GM12892 (cell line): ENCODE results near the gene PRLR. TPM values are rescaled to one million over a fixed set of nuclear protein-coding genes. Genes with fewer than 3 reads are reported as not detected.

Source experiments
- DNase-seq: peaks from one replicate; pipeline ENCODE4 v3.0.0; 2011; ENCODE audit not compliant: insufficient read length
- FAIRE-seq: peaks from 2 replicates; lab custom pipeline; 2011; peaks lifted over from hg19 to GRCh38; lab: Jason Lieb, UNC
- POLR2A ChIP-seq: IDR thresholded peaks from 2 replicates; pipeline ENCODE4 v1.6.1; 2011; ENCODE audit warnings: low read depth, low read length, control low read depth
- POLR2AphosphoS5 ChIP-seq: IDR thresholded peaks from 2 replicates; pipeline ENCODE4 v1.6.1; 2011; ENCODE audit warnings: low read depth, low read length, control low read depth
- TAF1 ChIP-seq: IDR thresholded peaks from 2 replicates; pipeline ENCODE4 v1.6.1; 2011; ENCODE audit warnings: low read depth, mild to moderate bottlenecking, control low read depth, low read length, borderline replicate concordance
- polyA plus RNA-seq: library from polyadenylated mRNA; unstranded; fragments of >200 nt; gene quantifications from one replicate; pipeline ENCODE4 v1.2.1, GENCODE V29; 2012; ENCODE audit warnings: missing spikeins, inconsistent platforms; ENCODE audit not compliant: missing spikeins

The PRLR gene
- not detected for polyA plus RNA-seq

DNA sequence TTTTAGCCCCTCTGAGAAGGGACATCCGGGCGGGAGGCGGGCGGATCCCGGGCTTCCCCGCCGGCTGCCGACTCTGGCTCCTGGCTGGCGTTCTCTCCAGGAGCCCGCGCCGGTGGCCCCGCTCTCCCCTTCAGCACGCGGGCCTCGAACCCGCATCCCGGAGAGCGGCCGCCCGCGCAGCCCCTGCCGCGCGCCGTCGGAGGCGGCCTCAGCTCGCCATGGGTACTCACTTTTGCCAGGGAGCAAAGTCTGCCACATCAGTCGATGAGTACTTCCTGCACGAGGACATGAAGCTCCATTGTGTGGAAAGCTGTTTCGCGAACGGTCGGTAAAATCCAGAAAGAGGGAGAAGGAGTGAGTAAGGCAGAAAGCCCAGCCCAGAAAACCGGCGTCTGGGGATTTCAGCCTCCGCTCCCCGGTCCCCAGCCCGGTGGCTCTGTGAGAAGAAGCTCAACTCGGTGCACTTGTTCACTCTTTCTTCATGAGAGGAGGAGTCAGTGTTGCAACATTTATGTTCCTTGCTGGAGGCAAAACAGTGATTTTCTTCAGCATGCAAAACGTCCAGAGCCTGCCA is at the start of gene PRLR:
TSS of gene PRLR (minus strand) at position 450 of the 574 bp plus-strand sequence. CDS start 140,867 bp downstream, outside the sequence.
- FAIRE-seq (peak; percentile 54), DNase-seq (no peak)
- TF ChIP-seq TAF1 (no peak), POLR2AphosphoS5 (no peak), POLR2A (no peak)

- DNase-seq (no peak), FAIRE-seq (no peak)
- TF ChIP-seq TAF1 (no peak), POLR2A (no peak), POLR2AphosphoS5 (no peak)
These were observed 44.7 kb upstream of the PRLR start for GRCh38 chr5:35274839-35275509.

DNA sequence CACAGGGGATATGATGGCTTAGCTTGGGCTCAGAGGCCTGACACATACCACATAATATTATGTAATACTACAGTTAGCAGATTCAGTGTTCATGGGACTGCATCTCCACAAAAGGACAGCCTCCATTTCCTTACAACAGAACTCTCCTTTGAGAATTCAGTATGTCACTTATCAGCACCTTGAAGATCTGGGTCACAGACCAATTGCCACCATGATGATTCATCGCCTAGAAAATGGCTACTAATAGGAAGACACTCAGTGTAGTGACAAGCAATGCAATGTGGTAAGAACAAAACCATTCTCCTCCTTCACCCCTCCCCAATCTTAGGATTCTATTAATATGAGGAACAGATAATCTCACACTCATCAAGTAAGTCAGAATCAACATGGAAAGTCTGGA is 38.7 kb upstream of the PRLR start:
- DNase-seq (no peak), FAIRE-seq (no peak)
- TF ChIP-seq TAF1 (no peak), POLR2A (no peak), POLR2AphosphoS5 (no peak)

DNA sequence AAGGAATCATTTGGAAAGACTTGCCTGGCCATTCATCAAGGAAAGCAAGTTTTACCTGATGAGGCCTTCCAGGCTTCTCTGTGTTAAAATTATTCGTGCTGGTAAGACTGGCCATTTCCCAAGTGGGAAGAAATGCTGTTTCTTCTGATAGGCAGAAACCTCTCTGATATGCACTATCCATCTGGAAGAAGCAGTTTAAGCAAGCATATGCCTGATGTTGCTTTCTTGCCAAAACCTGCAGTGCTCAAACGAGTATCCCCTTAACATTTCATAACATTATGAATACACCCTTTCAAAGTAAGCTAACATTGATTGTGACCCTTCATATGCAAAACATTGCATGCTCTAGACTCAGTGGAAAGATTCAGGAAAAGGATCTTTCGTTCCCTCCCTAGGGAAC is 36.0 kb upstream of the PRLR start:
- TF ChIP-seq POLR2A (no peak), TAF1 (no peak)
- FAIRE-seq (no peak), DNase-seq (no peak)

DNA sequence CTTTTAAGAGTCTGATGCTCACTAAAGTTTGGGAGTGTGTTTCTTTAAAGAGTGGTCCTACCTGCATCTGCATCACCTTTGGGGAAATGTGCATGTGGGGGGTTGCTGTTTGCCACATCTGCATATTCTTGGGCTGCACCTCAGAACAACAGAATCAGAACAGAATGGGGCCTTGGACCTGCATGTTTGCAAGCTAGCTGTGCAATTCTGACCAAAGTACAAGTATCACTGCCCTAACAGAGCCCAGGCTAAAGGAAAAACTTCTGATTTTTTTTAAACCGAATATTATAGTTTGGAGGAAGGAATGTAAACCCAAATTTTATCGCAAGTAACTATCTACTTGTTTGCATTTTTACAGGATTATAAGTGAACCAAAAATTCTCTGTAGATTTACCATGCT is 34.2 kb upstream of the PRLR start:
- DNase-seq: no peak
- TF ChIP-seq TAF1 (no peak), POLR2AphosphoS5 (no peak), POLR2A (no peak)
- no peak for FAIRE-seq

DNA sequence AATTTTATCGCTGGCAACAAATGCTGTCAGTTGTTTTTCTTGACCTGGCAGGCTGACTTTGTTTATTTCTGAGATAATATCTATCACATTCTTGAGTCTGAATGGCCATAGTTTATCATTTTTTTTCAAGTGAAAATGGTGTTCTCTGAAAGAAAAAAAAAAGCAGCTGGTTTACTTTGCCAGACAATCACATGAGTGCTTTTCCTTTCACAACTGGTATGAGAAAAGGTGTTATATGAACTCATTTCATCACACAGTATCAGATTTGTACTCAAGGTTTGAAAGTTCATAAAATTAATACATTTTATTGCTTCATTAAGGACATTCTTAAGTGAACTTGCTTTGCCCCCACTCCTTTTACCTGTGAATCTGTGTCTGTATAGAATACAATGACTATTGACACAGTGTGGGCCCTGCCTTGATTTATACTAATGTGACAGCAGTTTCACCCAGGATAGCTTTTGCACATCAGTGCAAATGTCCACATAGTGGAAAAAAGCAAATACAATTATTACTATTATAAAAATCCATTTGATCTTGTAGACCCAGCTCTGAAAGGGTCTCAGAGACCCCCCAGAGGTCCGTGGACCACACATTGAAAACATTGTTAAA is 33.1 kb upstream of the PRLR start:
- DNase-seq: no peak
- no peak for TF ChIP-seq POLR2AphosphoS5
- TF ChIP-seq POLR2A: no peak
- no peak for TF ChIP-seq TAF1
- FAIRE-seq: no peak

- FAIRE-seq: no peak
- no peak for TF ChIP-seq TAF1
- no peak for TF ChIP-seq POLR2A
- no peak for TF ChIP-seq POLR2AphosphoS5
- DNase-seq: no peak
These were observed 23.3 kb upstream of the PRLR start for GRCh38 chr5:35253582-35253981.

DNA sequence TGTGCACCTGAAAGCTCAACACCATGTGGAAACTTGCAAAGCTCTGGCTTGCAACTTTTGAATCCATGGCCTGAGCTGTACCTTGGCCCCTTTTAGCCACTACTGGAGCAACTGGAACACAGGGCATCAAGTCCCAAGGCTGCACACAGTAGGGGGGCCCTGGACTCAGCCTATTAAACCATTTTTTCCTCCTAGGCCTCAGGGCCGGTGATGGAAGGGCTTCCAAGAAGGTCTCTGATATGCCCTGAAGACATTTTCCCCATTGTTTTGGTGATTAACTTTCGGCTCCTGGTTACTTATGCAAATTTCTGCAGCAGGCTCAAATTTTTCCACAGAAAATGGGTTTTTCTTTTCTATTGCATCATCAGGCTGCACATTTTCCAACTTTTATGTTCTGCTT is 22.7 kb upstream of the PRLR start:
- no peak for DNase-seq
- no peak for FAIRE-seq
- TF ChIP-seq TAF1 (no peak), POLR2AphosphoS5 (no peak), POLR2A (no peak)

GRCh38 chr5:35248843-35249780 is 18.8 kb upstream of the PRLR start:
- DNase-seq (no peak), FAIRE-seq (no peak)
- TF ChIP-seq POLR2A (no peak), POLR2AphosphoS5 (no peak), TAF1 (no peak)

DNA sequence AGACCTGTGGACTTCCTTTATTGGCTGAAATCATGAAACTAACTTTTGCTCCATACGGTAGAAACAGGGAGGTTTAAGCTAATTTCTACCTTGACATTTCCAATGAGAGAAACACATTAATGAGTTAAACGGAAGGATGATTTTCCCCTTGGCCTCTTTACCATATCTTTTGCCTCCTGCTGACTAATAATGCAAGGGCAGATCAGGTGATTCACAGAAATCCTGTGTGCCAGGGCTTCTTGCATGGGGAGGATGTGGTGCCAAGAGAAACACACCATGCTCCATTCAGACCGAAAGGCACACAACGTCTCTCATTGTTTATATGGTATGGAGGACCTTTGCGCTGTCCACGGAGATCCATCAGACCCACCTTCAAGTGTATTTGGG is 17.4 kb upstream of the PRLR start:
- DNase-seq: no peak
- TF ChIP-seq POLR2A: no peak
- FAIRE-seq: no peak

DNA sequence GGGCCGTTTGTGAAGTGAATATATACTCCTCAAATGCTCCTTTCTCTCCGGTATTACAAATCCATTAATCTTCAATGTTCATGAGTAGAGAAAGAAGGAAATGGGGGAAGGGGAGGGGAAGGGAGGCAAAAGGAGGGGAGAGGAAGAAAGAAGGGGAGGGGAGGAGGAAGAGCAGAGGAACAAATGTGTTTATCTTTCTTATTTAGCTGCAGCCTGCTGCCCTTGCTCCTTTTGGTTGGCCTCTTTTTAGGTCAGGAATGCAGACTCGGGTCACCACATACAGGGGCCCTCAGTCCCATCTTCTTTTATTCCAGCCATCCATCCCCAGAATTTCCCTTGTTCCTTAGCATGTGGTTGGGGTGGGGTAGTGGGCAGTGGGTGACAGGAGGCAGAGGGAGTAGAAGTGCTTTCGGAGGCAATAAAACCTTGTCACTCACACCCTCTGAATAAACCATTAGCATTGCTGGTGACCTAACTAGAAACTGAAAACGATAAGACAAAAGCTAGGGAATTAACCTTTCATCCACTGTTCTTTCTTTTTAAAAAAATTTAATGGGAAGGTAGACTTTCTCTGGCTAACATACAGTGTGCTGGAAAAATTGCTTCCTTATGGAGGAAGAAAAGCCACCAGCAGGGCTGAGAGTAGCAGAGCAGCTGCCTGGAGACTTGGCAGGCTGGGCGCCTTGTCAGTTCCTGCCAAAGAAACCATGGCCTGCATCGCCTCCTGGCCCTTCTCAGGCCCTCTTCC is 16.8 kb upstream of the PRLR start:
- no peak for TF ChIP-seq POLR2A
- TF ChIP-seq POLR2AphosphoS5: no peak
- no peak for TF ChIP-seq TAF1
- no peak for FAIRE-seq

More for the DNA sequence above, 16.8 kb upstream of the PRLR start:
- DNase-seq: no peak
